HepG2 (cell line): ENCODE measurements around the gene TBXAS1. TPM values are rescaled to one million over a fixed set of nuclear protein-coding genes. Genes with fewer than 3 reads are reported as not detected.

Experiments used
- ATAC-seq: fragments of 200-7000 bp; cut with Tn5 transposase; 3 replicates; pipeline ENCODE4 v1.9.1; 2020; ENCODE audit warnings: mild to moderate bottlenecking, moderate library complexity
- BruUV-seq: library from RNA; stranded (reverse); fragments of 400-500 nt; replicated peaks from 2 replicates; lab custom pipeline; 2021; lab: Mats Ljungman, UMichigan
- CTCF ChIA-PET: fragments of 300-600 bp; formaldehyde crosslinking; extraction: SDS; loops from one replicate; lab custom pipeline; 2021; ENCODE audit warnings: low total read pairs, inconsistent platforms, low intra/inter-chr PET ratio; lab: Yijun Ruan, JAX
- POLR2A ChIA-PET: fragments of 350-600 bp; sonication (Branson Sonifier 250); formaldehyde crosslinking; loops from one replicate; lab custom pipeline; 2020; ENCODE audit warnings: antibody characterized with exemption, inconsistent platforms; lab: Yijun Ruan, JAX
- DNase-seq: peaks from one replicate; pipeline ENCODE4 v3.0.0-alpha.2; 2015; ENCODE audit warnings: low spot score
- FAIRE-seq: peaks from 3 replicates; lab custom pipeline; 2011; peaks lifted over from hg19 to GRCh38; lab: Jason Lieb, UNC
- H2AFZ ChIP-seq: one replicate; pipeline ENCODE4 v1.6.1; 2011; ENCODE audit warnings: low read length, inconsistent platforms
- H3K27ac ChIP-seq: fragments of 300-600 bp; 3 replicates; pipeline ENCODE4 v1.8.0; 2011; ENCODE audit warnings: mixed run types, mild to moderate bottlenecking, mixed read lengths, low read length, inconsistent platforms; ENCODE audit not compliant: insufficient read depth; ENCODE audit errors: extremely low read length
- H3K27me3 ChIP-seq, 2 experiments: fragments of 200-600 bp in 1 of 2; 2 replicates in 1 of 2; 3 replicates in 1 of 2; pipeline versions ENCODE4 v1.6.0 to v1.8.0; 2011; ENCODE audit warnings: low read length in 2 of 2, mild to moderate bottlenecking in 2 of 2, moderate library complexity in 2 of 2, inconsistent platforms in 1 of 2; ENCODE audit not compliant: insufficient read depth in 2 of 2, control insufficient read depth in 1 of 2
- H3K36me3 ChIP-seq, 2 experiments: fragments of 200-600 bp in 1 of 2; replicated peaks in 1 of 2; 2 replicates in 1 of 2; 3 replicates in 1 of 2; pipeline versions ENCODE4 v1.5.1 to v1.8.0; 2011; ENCODE audit warnings: low read length in 2 of 2, inconsistent platforms in 1 of 2; ENCODE audit not compliant: insufficient read depth in 2 of 2, control insufficient read depth in 1 of 2
- H3K4me1 ChIP-seq: 2 replicates; pipeline ENCODE4 v1.5.1; 2012; ENCODE audit warnings: low read length, inconsistent platforms; ENCODE audit not compliant: insufficient read depth
- H3K4me2 ChIP-seq: 2 replicates; pipeline ENCODE4 v1.6.0; 2011; ENCODE audit warnings: low read depth, low read length, inconsistent platforms
- H3K4me3 ChIP-seq, 3 experiments: fragments of 200-600 bp in 1 of 3; sonication (generic), shearing (Covaris generic) in 1 of 3; replicated peaks in 1 of 3; 2 replicates each; pipeline ENCODE4 v1.5.1; 2011 to 2016; ENCODE audit warnings: low read length in 3 of 3, inconsistent platforms in 2 of 3, low read depth in 2 of 3, mild to moderate bottlenecking in 2 of 3, control low read depth in 1 of 3, mixed read lengths in 1 of 3; ENCODE audit not compliant: insufficient read depth in 1 of 3
- H3K79me2 ChIP-seq: one replicate; pipeline ENCODE4 v1.6.1; 2011; ENCODE audit warnings: low read length, inconsistent platforms; ENCODE audit not compliant: insufficient read depth
- H3K9ac ChIP-seq: 2 replicates; pipeline ENCODE4 v1.6.0; 2011; ENCODE audit warnings: mild to moderate bottlenecking, low read depth, low read length, inconsistent platforms; ENCODE audit not compliant: insufficient read depth
- H3K9me3 ChIP-seq: 2 replicates; pipeline ENCODE4 v1.5.1; 2012; ENCODE audit warnings: mild to moderate bottlenecking, low read length
- H4K20me1 ChIP-seq: 2 replicates; pipeline ENCODE4 v1.6.0; 2011; ENCODE audit warnings: inconsistent platforms, mild to moderate bottlenecking, low read length, moderate library complexity; ENCODE audit not compliant: insufficient read depth
- DNMT3B ChIP-seq: conservative IDR thresholded peaks from 2 replicates; pipeline ENCODE4 v1.6.1; 2016; ENCODE audit warnings: missing biosample characterization, control low read depth
- NFAT5 ChIP-seq: sonication (generic); formaldehyde crosslinking; IDR thresholded peaks from 2 replicates; pipeline ENCODE4 v1.4.0; 2020; ENCODE audit warnings: missing genetic modification reagents
- THAP8 ChIP-seq: sonication (generic); formaldehyde crosslinking; IDR thresholded peaks from 2 replicates; pipeline ENCODE4 v1.5.1; 2020; ENCODE audit warnings: missing genetic modification reagents, mild to moderate bottlenecking, borderline replicate concordance
- ZBTB44 ChIP-seq: sonication (generic); formaldehyde crosslinking; IDR thresholded peaks from 2 replicates; pipeline ENCODE4 v1.4.0; 2020; ENCODE audit warnings: missing genetic modification reagents
- WGBS: methylation state at CpG from one replicate; pipeline ENCODE4 v1.1.6; 2017; ENCODE audit warnings: low lambda C conversion rate; 5-methylcytosine and 5-hydroxymethylcytosine counted together
- in situ Hi-C: cut with HindIII; loops from 2 replicates; pipeline ENCODE4 v1.10.0; 2017; ENCODE audit warnings: low pct_unique_long_range_greater_than_20kb; ENCODE audit not compliant: extremely low pct_ligation_motif_present
- intact Hi-C: fragments of 100-400 bp; cut with micrococcal nuclease; formaldehyde crosslinking; loops from one replicate; pipeline ENCODE4 v1.10.0; 2022; ENCODE audit not compliant: unreplicated experiment
- polyA plus RNA-seq, 8 experiments: library from polyadenylated mRNA; depleted of rRNA in 3 of 8; stranded (reverse) in 7 of 8; unstranded in 1 of 8; fragments of >200 nt; fragmentation: Illumina TruSeq in 4 of 8; extraction: Trizol in 4 of 8; gene quantifications; 2 replicates each; pipeline versions ENCODE4 v1.2.1 to v1.2.3, GENCODE V29; 2011 to 2016; ENCODE audit warnings: low read depth in 4 of 8, missing spikeins in 1 of 8, mixed read lengths in 1 of 8; ENCODE audit not compliant: insufficient read depth in 1 of 8
- total RNA-seq, 5 experiments: library from RNA; depleted of rRNA; stranded (reverse); fragments of >200 nt; fragmentation: Illumina TruSeq; extraction: Trizol; gene quantifications; 2 replicates each; pipeline ENCODE4 v1.2.3, GENCODE V29; 2016; ENCODE audit warnings: low read depth in 1 of 5

The TBXAS1 gene
- total and polyA plus RNA-seq, 2 of the 13 experiments (the other 11 are each of a cell fraction or from before 2014, with no cell fraction given), result 4.0 to 4.9 TPM

- TF ChIP-seq THAP8 (CRISPR knock-in tag) (no peak), DNMT3B (CRISPR knock-in tag) (no peak)
- TF ChIP-seq, all 625 proteins: peak for 0
Measured at GRCh38 chr7:139866047-139866837, 37.2 kb downstream of the TBXAS1 start (continued).

GRCh38 chr7:139867847-139868246 is 38.8 kb downstream of the TBXAS1 start:
- CTCF ChIA-PET, result no interaction called here
- Histone ChIP-seq H3K36me3 (no peaks in the 10 kb centered on the region), H3K27ac (no peak overlapping the region), H4K20me1 (no peaks in the 10 kb centered on the region), H3K9ac (no peak overlapping the region), H3K4me1 (no peaks in the 10 kb centered on the region), H3K9me3 (peaks cover 7% of the 10 kb centered on the region), H3K79me2 (no peaks in the 10 kb centered on the region), H3K4me3 (no peak overlapping the region), H3K27me3 (no peaks in the 10 kb centered on the region), H3K4me2 (no peak overlapping the region), H2AFZ (no peak overlapping the region)
- 76% methylated on average over 8 of the region's 8 CpGs for WGBS
- POLR2A ChIA-PET, result no interaction called here
- no peak for ATAC-seq
- intact Hi-C loops (no loop called here), in situ Hi-C loops (no loop called here)
- FAIRE-seq, result no peak
- no TSS peak for BruUV-seq
- no peak for TF ChIP-seq NFAT5 (CRISPR knock-in tag)
- TF ChIP-seq ZBTB44 (CRISPR knock-in tag), result no peak
- TF ChIP-seq, all 625 proteins: peak for 0
- no peak for DNase-seq
